ENCODE results near the gene NINL. TPM values are rescaled to one million over a fixed set of nuclear protein-coding genes. Genes with fewer than 3 reads are reported as not detected.

Gene NINL
- total RNA-seq, 1 donor from 2014 or later: 5.7 TPM

GRCh38 chr20:25447671-25448070 lies 137.7 kb downstream of the NINL start:
- H3K9ac ChIP-seq (ENCODE audit: low read depth in 1 of 3, low read length in 3 of 3): no peak overlapping the region
- H3K36me3 ChIP-seq (ENCODE audit: control insufficient read depth in 3 of 3, insufficient read depth in 3 of 3, low read length in 3 of 3): peaks cover 0 to 3% (median 3%) of the 10 kb centered on the region in 3 donors
- no peaks in the 10 kb centered on the region for H3K27me3 ChIP-seq (ENCODE audit: control insufficient read depth in 3 of 3, insufficient read depth in 3 of 3, low read length in 3 of 3)
- no peaks in the 10 kb centered on the region for H3K9me3 ChIP-seq (ENCODE audit: control insufficient read depth in 3 of 3, low read length in 3 of 3)
- no peaks in the 10 kb centered on the region for H3K4me1 ChIP-seq (ENCODE audit: control insufficient read depth in 3 of 3, insufficient read depth in 3 of 3, low read length in 3 of 3)
- H3K4me3 ChIP-seq (ENCODE audit: low read length in 3 of 3): no peak overlapping the region
- no peak overlapping the region for H3K27ac ChIP-seq (ENCODE audit: low read depth, low read length)

GRCh38 chr20:25444556-25444955 lies 140.8 kb downstream of the NINL start:
- H3K27ac ChIP-seq (ENCODE audit: low read depth, low read length): no peak overlapping the region
- no peaks in the 10 kb centered on the region for H3K27me3 ChIP-seq (ENCODE audit: control insufficient read depth in 3 of 3, insufficient read depth in 3 of 3, low read length in 3 of 3)
- H3K9ac ChIP-seq (ENCODE audit: low read depth in 1 of 3, low read length in 3 of 3): no peak overlapping the region
- H3K36me3 ChIP-seq (ENCODE audit: control insufficient read depth in 3 of 3, insufficient read depth in 3 of 3, low read length in 3 of 3): peaks cover 0 to 3% (median 0%) of the 10 kb centered on the region in 3 donors
- H3K4me3 ChIP-seq (ENCODE audit: low read length in 3 of 3): no peak overlapping the region
- no peaks in the 10 kb centered on the region for H3K9me3 ChIP-seq (ENCODE audit: control insufficient read depth in 3 of 3, low read length in 3 of 3)
- no peaks in the 10 kb centered on the region for H3K4me1 ChIP-seq (ENCODE audit: control insufficient read depth in 3 of 3, insufficient read depth in 3 of 3, low read length in 3 of 3)

GRCh38 chr20:25439328-25439727 lies 146.0 kb downstream of the NINL start:
- Histone ChIP-seq H3K9me3 (ENCODE audit: control insufficient read depth in 3 of 3, low read length in 3 of 3) (no peaks in the 10 kb centered on the region), H3K4me1 (ENCODE audit: control insufficient read depth in 3 of 3, insufficient read depth in 3 of 3, low read length in 3 of 3) (no peaks in the 10 kb centered on the region), H3K27me3 (ENCODE audit: control insufficient read depth in 3 of 3, insufficient read depth in 3 of 3, low read length in 3 of 3) (no peaks in the 10 kb centered on the region), H3K36me3 (ENCODE audit: control insufficient read depth in 3 of 3, insufficient read depth in 3 of 3, low read length in 3 of 3) (no peaks in the 10 kb centered on the region), H3K9ac (ENCODE audit: low read depth in 1 of 3, low read length in 3 of 3) (no peak overlapping the region), H3K27ac (ENCODE audit: low read depth, low read length) (no peak overlapping the region), H3K4me3 (ENCODE audit: low read length in 3 of 3) (no peak overlapping the region)

GRCh38 chr20:25437153-25437581 lies 148.2 kb downstream of the NINL start:
- Histone ChIP-seq H3K27me3 (ENCODE audit: control insufficient read depth in 3 of 3, insufficient read depth in 3 of 3, low read length in 3 of 3) (no peaks in the 10 kb centered on the region), H3K4me1 (ENCODE audit: control insufficient read depth in 3 of 3, insufficient read depth in 3 of 3, low read length in 3 of 3) (no peaks in the 10 kb centered on the region), H3K4me3 (ENCODE audit: low read length in 3 of 3) (no peak overlapping the region), H3K9me3 (ENCODE audit: control insufficient read depth in 3 of 3, low read length in 3 of 3) (no peaks in the 10 kb centered on the region), H3K9ac (ENCODE audit: low read depth in 1 of 3, low read length in 3 of 3) (no peak overlapping the region), H3K27ac (ENCODE audit: low read depth, low read length) (no peak overlapping the region), H3K36me3 (ENCODE audit: control insufficient read depth in 3 of 3, insufficient read depth in 3 of 3, low read length in 3 of 3) (no peaks in the 10 kb centered on the region)

- Histone ChIP-seq H3K36me3 (ENCODE audit: control insufficient read depth in 3 of 3, insufficient read depth in 3 of 3, low read length in 3 of 3) (no peaks in the 10 kb centered on the region), H3K9ac (ENCODE audit: low read depth in 1 of 3, low read length in 3 of 3) (no peak overlapping the region), H3K9me3 (ENCODE audit: control insufficient read depth in 3 of 3, low read length in 3 of 3) (no peaks in the 10 kb centered on the region), H3K4me1 (ENCODE audit: control insufficient read depth in 3 of 3, insufficient read depth in 3 of 3, low read length in 3 of 3) (no peaks in the 10 kb centered on the region), H3K27ac (ENCODE audit: low read depth, low read length) (no peak overlapping the region), H3K27me3 (ENCODE audit: control insufficient read depth in 3 of 3, insufficient read depth in 3 of 3, low read length in 3 of 3) (no peaks in the 10 kb centered on the region), H3K4me3 (ENCODE audit: low read length in 3 of 3) (no peak overlapping the region)
Measured at GRCh38 chr20:25424536-25424935, 160.8 kb downstream of the NINL start.

GRCh38 chr20:25422032-25422431 lies 163.3 kb downstream of the NINL start:
- H3K4me3 ChIP-seq (ENCODE audit: low read length in 3 of 3): no peak overlapping the region
- H3K9ac ChIP-seq (ENCODE audit: low read depth in 1 of 3, low read length in 3 of 3): no peak overlapping the region
- H3K9me3 ChIP-seq (ENCODE audit: control insufficient read depth in 3 of 3, low read length in 3 of 3): no peaks in the 10 kb centered on the region
- H3K4me1 ChIP-seq (ENCODE audit: control insufficient read depth in 3 of 3, insufficient read depth in 3 of 3, low read length in 3 of 3): no peaks in the 10 kb centered on the region
- no peaks in the 10 kb centered on the region for H3K36me3 ChIP-seq (ENCODE audit: control insufficient read depth in 3 of 3, insufficient read depth in 3 of 3, low read length in 3 of 3)
- H3K27me3 ChIP-seq (ENCODE audit: control insufficient read depth in 3 of 3, insufficient read depth in 3 of 3, low read length in 3 of 3): no peaks in the 10 kb centered on the region
- no peak overlapping the region for H3K27ac ChIP-seq (ENCODE audit: low read depth, low read length)

GRCh38 chr20:25421102-25421501 lies 164.2 kb downstream of the NINL start:
- no peaks in the 10 kb centered on the region for H3K27me3 ChIP-seq (ENCODE audit: control insufficient read depth in 3 of 3, insufficient read depth in 3 of 3, low read length in 3 of 3)
- H3K9ac ChIP-seq (ENCODE audit: low read depth in 1 of 3, low read length in 3 of 3): no peak overlapping the region
- H3K27ac ChIP-seq (ENCODE audit: low read depth, low read length): no peak overlapping the region
- no peaks in the 10 kb centered on the region for H3K9me3 ChIP-seq (ENCODE audit: control insufficient read depth in 3 of 3, low read length in 3 of 3)
- no peaks in the 10 kb centered on the region for H3K4me1 ChIP-seq (ENCODE audit: control insufficient read depth in 3 of 3, insufficient read depth in 3 of 3, low read length in 3 of 3)
- no peaks in the 10 kb centered on the region for H3K36me3 ChIP-seq (ENCODE audit: control insufficient read depth in 3 of 3, insufficient read depth in 3 of 3, low read length in 3 of 3)
- H3K4me3 ChIP-seq (ENCODE audit: low read length in 3 of 3): no peak overlapping the region

- H3K27ac ChIP-seq (ENCODE audit: low read depth, low read length): no peak overlapping the region
- no peaks in the 10 kb centered on the region for H3K36me3 ChIP-seq (ENCODE audit: control insufficient read depth in 3 of 3, insufficient read depth in 3 of 3, low read length in 3 of 3)
- no peaks in the 10 kb centered on the region for H3K9me3 ChIP-seq (ENCODE audit: control insufficient read depth in 3 of 3, low read length in 3 of 3)
- H3K4me3 ChIP-seq (ENCODE audit: low read length in 3 of 3): no peak overlapping the region
- H3K9ac ChIP-seq (ENCODE audit: low read depth in 1 of 3, low read length in 3 of 3): no peak overlapping the region
- H3K27me3 ChIP-seq (ENCODE audit: control insufficient read depth in 3 of 3, insufficient read depth in 3 of 3, low read length in 3 of 3): no peaks in the 10 kb centered on the region
- H3K4me1 ChIP-seq (ENCODE audit: control insufficient read depth in 3 of 3, insufficient read depth in 3 of 3, low read length in 3 of 3): no peaks in the 10 kb centered on the region
Measured at GRCh38 chr20:25418776-25419175, 166.6 kb downstream of the NINL start.

GRCh38 chr20:25408890-25409289 lies 176.4 kb downstream of the NINL start:
- peaks cover 8 to 14% (median 11%) of the 10 kb centered on the region in 3 donors for H3K4me1 ChIP-seq (ENCODE audit: control insufficient read depth in 3 of 3, insufficient read depth in 3 of 3, low read length in 3 of 3)
- no peak overlapping the region for H3K4me3 ChIP-seq (ENCODE audit: low read length in 3 of 3)
- no peak overlapping the region for H3K27ac ChIP-seq (ENCODE audit: low read depth, low read length)
- H3K9ac ChIP-seq (ENCODE audit: low read depth in 1 of 3, low read length in 3 of 3): no peak overlapping the region
- H3K27me3 ChIP-seq (ENCODE audit: control insufficient read depth in 3 of 3, insufficient read depth in 3 of 3, low read length in 3 of 3): no peaks in the 10 kb centered on the region
- H3K36me3 ChIP-seq (ENCODE audit: control insufficient read depth in 3 of 3, insufficient read depth in 3 of 3, low read length in 3 of 3): no peaks in the 10 kb centered on the region
- H3K9me3 ChIP-seq (ENCODE audit: control insufficient read depth in 3 of 3, low read length in 3 of 3): no peaks in the 10 kb centered on the region

GRCh38 chr20:25408170-25408547 lies 177.2 kb downstream of the NINL start:
- Histone ChIP-seq H3K27me3 (ENCODE audit: control insufficient read depth in 3 of 3, insufficient read depth in 3 of 3, low read length in 3 of 3) (no peaks in the 10 kb centered on the region), H3K9ac (ENCODE audit: low read depth in 1 of 3, low read length in 3 of 3) (peak overlapping the region; percentile 79 to 82 (median 80)), H3K36me3 (ENCODE audit: control insufficient read depth in 3 of 3, insufficient read depth in 3 of 3, low read length in 3 of 3) (no peaks in the 10 kb centered on the region), H3K4me3 (ENCODE audit: low read length in 3 of 3) (peak overlapping the region; percentile 75 to 97 (median 91)), H3K9me3 (ENCODE audit: control insufficient read depth in 3 of 3, low read length in 3 of 3) (peaks cover 0 to 2% (median 1%) of the 10 kb centered on the region in 3 donors), H3K4me1 (ENCODE audit: control insufficient read depth in 3 of 3, insufficient read depth in 3 of 3, low read length in 3 of 3) (peaks cover 8 to 14% (median 11%) of the 10 kb centered on the region in 3 donors), H3K27ac (ENCODE audit: low read depth, low read length) (no peak overlapping the region)
